ENCODE data around the gene TESMIN. TPM values are rescaled to one million over a fixed set of nuclear protein-coding genes. Genes with fewer than 3 reads are reported as not detected.

The TESMIN gene
- total RNA-seq, 1 experiment from 2014 or later: 45.2 TPM

DNA sequence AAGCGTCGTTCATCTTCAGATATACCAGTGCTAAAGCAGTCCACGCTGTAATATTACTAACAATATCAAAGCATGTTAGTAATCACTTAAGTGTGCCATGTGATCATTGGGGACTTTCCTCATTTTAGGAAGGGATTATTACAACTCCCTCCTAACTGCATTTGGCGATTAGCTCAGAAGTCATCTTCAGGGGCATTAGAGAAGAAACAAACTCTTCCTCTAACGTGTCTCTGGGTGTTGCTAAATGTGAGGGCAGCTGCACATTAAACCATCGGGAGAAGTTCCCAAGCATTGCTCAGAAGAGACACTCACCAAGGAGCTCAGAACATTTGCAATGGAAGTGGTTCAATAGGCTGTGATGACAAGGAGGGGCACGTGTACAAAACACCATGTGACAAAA is 17.2 kb downstream of the TESMIN start:
- Histone ChIP-seq H3K27me3 (ENCODE audit: insufficient read depth, low read length) (no peaks in the 10 kb centered on the region), H2AK5ac (ENCODE audit: insufficient read length, low read length) (no peak overlapping the region), H4K91ac (ENCODE audit: insufficient read length, low read depth, low read length) (no peak overlapping the region), H3K9me3 (ENCODE audit: control insufficient read depth, low read depth, low read length) (no peaks in the 10 kb centered on the region), H2BK5ac (ENCODE audit: insufficient read length, low read length) (no peak overlapping the region), H3K18ac (ENCODE audit: insufficient read length, low read depth, low read length) (no peak overlapping the region), H2BK12ac (ENCODE audit: insufficient read length, low read depth, low read length) (no peak overlapping the region), H2BK15ac (ENCODE audit: low read depth, low read length) (no peak overlapping the region), H3K23me2 (ENCODE audit: insufficient read length, low read depth, low read length, poor library complexity, severe bottlenecking) (no peaks in the 10 kb centered on the region), H3K79me1 (ENCODE audit: insufficient read depth, low read depth, low read length, poor library complexity, severe bottlenecking) (no peaks in the 10 kb centered on the region), H4K8ac (replicated peaks; ENCODE audit: insufficient read length, low read depth, low read length) (no peak overlapping the region), H3K14ac (ENCODE audit: insufficient read depth, low read length) (no peak overlapping the region), H3T11ph (ENCODE audit: low read length) (no peak overlapping the region), H2AFZ (ENCODE audit: low read length) (no peak overlapping the region), H4K5ac (ENCODE audit: insufficient read length, low read depth, low read length) (no peak overlapping the region), H2BK120ac (ENCODE audit: low read depth, low read length, poor library complexity, severe bottlenecking) (no peak overlapping the region), H4K20me1 (ENCODE audit: control insufficient read depth, insufficient read depth, insufficient read length) (no peaks in the 10 kb centered on the region), H3K9ac (ENCODE audit: extremely low read depth, insufficient read length, low read length) (no peak overlapping the region), H3K27ac (ENCODE audit: insufficient read length, low read depth, low read length) (no peak overlapping the region), H3K4me2 (ENCODE audit: insufficient read depth, insufficient read length, low read length) (no peak overlapping the region), H3K23ac (ENCODE audit: insufficient read length, low read depth, low read length) (no peak overlapping the region), H3K79me2 (ENCODE audit: insufficient read depth, low read length) (no peaks in the 10 kb centered on the region), H3K4ac (ENCODE audit: low read depth, low read length) (no peak overlapping the region), H3K4me1 (ENCODE audit: insufficient read depth, low read length) (peaks cover 4% of the 10 kb centered on the region; the same call in 1 of the 2 replicates), H2BK20ac (ENCODE audit: low read depth, low read length, poor library complexity, severe bottlenecking) (no peak overlapping the region), H3K56ac (ENCODE audit: insufficient read length, low read depth, low read length) (no peak overlapping the region)
- no peak for DNase-seq
- Mint-ChIP-seq H3K27ac (no peak overlapping the region), H3K9me3 (no peaks in the 10 kb centered on the region), H3K27me3 (ENCODE audit: low read depth) (no peaks in the 10 kb centered on the region), H3K36me3 (ENCODE audit: insufficient read depth in 1 of 3, low read depth in 3 of 3) (peaks cover 2 to 30% (median 21%) of the 10 kb centered on the region in 3 experiments; a peak in 6 of 7 replicates), H3K4me1 (peaks cover 0 to 7% of the 10 kb centered on the region in 2 experiments; a peak in 2 of 4 replicates), H3K4me3 (no peak overlapping the region)
- no CpG with 5 or more reads among the region's 7 CpGs for WGBS (ENCODE audit: extremely low coverage, insufficient read length, low lambda C conversion rate)
- TF ChIP-seq, protein P1, sequence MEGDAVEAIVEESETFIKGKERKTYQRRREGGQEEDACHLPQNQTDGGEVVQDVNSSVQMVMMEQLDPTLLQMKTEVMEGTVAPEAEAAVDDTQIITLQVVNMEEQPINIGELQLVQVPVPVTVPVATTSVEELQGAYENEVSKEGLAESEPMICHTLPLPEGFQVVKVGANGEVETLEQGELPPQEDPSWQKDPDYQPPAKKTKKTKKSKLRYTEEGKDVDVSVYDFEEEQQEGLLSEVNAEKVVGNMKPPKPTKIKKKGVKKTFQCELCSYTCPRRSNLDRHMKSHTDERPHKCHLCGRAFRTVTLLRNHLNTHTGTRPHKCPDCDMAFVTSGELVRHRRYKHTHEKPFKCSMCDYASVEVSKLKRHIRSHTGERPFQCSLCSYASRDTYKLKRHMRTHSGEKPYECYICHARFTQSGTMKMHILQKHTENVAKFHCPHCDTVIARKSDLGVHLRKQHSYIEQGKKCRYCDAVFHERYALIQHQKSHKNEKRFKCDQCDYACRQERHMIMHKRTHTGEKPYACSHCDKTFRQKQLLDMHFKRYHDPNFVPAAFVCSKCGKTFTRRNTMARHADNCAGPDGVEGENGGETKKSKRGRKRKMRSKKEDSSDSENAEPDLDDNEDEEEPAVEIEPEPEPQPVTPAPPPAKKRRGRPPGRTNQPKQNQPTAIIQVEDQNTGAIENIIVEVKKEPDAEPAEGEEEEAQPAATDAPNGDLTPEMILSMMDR (conservative IDR thresholded peaks at IDR 0.05): no peak
